Thoracic aorta (tissue), 2 donors: ENCODE data around the gene SS18. TPM values are rescaled to one million over a fixed set of nuclear protein-coding genes. Genes with fewer than 3 reads are reported as not detected.
A peak's percentile ranks its signal among the peaks of the same experiment; 100 is the strongest.

ENCODE experiments used
- ATAC-seq: fragments of 150-250 bp; one replicate; pipeline ENCODE4 v1.8.0; 2017; ENCODE audit warnings: low read depth; ENCODE audit not compliant: insufficient number of reproducible peaks, low FRiP score
- DNase-seq: peaks from one replicate; pipeline ENCODE4 v3.0.0-alpha.2; 2020; ENCODE audit warnings: low spot score
- H3K27ac ChIP-seq, 2 donors: fragments of 200-600 bp; sonication (generic); 1 replicate in 1 of 2; 2 replicates in 1 of 2; pipeline ENCODE4 v1.5.1; 2016; ENCODE audit warnings: mild to moderate bottlenecking in 2 of 2, moderate library complexity in 2 of 2
- H3K27me3 ChIP-seq: fragments of 200-600 bp; sonication (generic); replicated peaks from 2 replicates; pipeline ENCODE4 v1.6.0; 2016; ENCODE audit warnings: mild to moderate bottlenecking; ENCODE audit not compliant: insufficient read depth
- H3K36me3 ChIP-seq: fragments of 200-600 bp; sonication (generic); one replicate; pipeline ENCODE4 v1.5.1; 2016
- H3K4me1 ChIP-seq, 2 donors: fragments of 200-600 bp; sonication (generic); 1 replicate in 1 of 2; 2 replicates in 1 of 2; pipeline versions ENCODE4 v1.5.1 to v1.6.0; 2016; ENCODE audit warnings: low read depth in 2 of 2, mild to moderate bottlenecking in 1 of 2; ENCODE audit not compliant: control insufficient read depth in 1 of 2
- H3K4me3 ChIP-seq: fragments of 200-600 bp; sonication (generic); 2 replicates; pipeline ENCODE4 v1.5.1; 2016; ENCODE audit warnings: mild to moderate bottlenecking
- H3K9me3 ChIP-seq: fragments of 200-600 bp; sonication (generic); 2 replicates; pipeline ENCODE4 v1.5.1; 2016
- CTCF ChIP-seq: fragments of 200-600 bp; sonication (generic); IDR thresholded peaks from one replicate; pipeline ENCODE4 v1.5.1; 2019; ENCODE audit warnings: antibody characterized with exemption
- total RNA-seq, 2 donors: library from RNA; depleted of rRNA; stranded (reverse); fragments of >200 nt; gene quantifications; one replicate each; pipeline versions ENCODE4 v1.1.0 to v1.2.3, GENCODE V29; 2016

Gene SS18
- total RNA-seq, 2 donors from 2014 or later, result 85.0 to 118 TPM

GRCh38 chr18:26097563-26097962 is 7.2 kb upstream of the SS18 start:
- Histone ChIP-seq H3K36me3 (no peaks in the 10 kb centered on the region), H3K9me3 (no peaks in the 10 kb centered on the region), H3K4me1 (no peaks in the 10 kb centered on the region), H3K4me3 (no peak overlapping the region), H3K27me3 (no peaks in the 10 kb centered on the region), H3K27ac (no peak overlapping the region)
- TF ChIP-seq CTCF, result no peak
- DNase-seq, result no peak
- no peak for ATAC-seq

DNA sequence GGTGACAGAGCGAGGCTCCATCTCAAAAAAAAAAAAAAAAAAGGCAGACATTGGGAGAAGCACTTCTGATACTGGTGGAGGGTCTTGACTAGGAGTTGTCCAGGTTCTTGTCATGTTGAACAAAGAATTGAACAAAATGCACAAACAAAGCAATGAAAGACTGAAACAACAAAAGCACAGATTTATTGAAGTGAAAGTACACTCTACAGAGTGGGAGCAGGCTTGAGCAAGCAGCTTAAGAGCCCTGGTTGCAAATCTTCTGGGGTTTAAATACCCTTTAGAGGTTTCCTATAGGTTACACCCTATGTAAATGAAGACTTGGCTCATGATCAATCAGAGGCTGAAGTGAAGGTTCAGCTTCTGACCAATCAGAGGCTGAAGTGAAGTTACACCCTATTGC is 6.4 kb upstream of the SS18 start:
- no peak for TF ChIP-seq CTCF
- Histone ChIP-seq H3K4me3 (no peak overlapping the region), H3K27me3 (no peaks in the 10 kb centered on the region), H3K27ac (no peak overlapping the region), H3K36me3 (no peaks in the 10 kb centered on the region), H3K9me3 (no peaks in the 10 kb centered on the region), H3K4me1 (no peaks in the 10 kb centered on the region)
- no peak for ATAC-seq
- DNase-seq, result no peak

DNA sequence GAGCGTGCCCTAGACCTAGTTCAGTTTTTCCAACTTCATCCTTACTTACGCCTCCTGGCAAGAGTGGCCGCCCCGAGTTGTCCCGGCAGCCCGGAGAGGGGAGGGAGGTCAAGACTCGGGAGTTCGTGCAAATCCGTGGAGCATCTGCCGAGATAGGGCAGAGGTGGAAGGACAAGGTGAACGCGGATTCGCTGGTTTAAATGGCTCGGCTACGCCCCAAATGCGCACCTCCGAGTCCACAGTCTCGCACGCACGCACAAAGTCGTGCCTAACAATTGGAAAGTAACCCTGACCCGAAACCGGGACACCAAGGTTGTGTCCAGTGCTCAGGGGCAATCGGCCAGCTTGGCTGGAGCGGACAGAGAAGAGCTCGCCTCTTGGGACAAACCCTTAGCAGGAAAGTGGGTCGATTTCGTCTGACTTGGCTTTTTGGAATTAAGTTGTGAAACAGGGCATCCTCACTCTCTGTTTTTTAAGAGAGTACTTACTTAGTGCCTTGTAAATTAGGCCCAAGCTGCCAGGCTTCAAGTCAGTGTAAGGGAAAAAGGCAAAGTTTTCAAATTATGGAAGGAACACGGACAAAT is 726 bp upstream of the SS18 start:
- H3K4me3 ChIP-seq, result peak overlapping the region; percentile 99
- peak overlapping the region; percentile 99 for H3K27ac ChIP-seq
- H3K9me3 ChIP-seq, result no peaks in the 10 kb centered on the region
- H3K4me1 ChIP-seq, result peaks cover 17 to 19% of the 10 kb centered on the region in 2 donors
- H3K27me3 ChIP-seq, result no peaks in the 10 kb centered on the region
- no peak for TF ChIP-seq CTCF
- DNase-seq (peak; percentile 12), ATAC-seq (no peak)
- H3K36me3 ChIP-seq, result no peaks in the 10 kb centered on the region

- Histone ChIP-seq H3K4me1 (peaks cover 17 to 19% of the 10 kb centered on the region in 2 donors), H3K4me3 (peak overlapping the region; percentile 99), H3K9me3 (no peaks in the 10 kb centered on the region), H3K27me3 (no peaks in the 10 kb centered on the region), H3K36me3 (no peaks in the 10 kb centered on the region), H3K27ac (peak overlapping the region; percentile 99)
- DNase-seq (no peak), ATAC-seq (no peak)
- no peak for TF ChIP-seq CTCF
Measured at GRCh38 chr18:26089293-26090129, 902 bp downstream of the SS18 start.

DNA sequence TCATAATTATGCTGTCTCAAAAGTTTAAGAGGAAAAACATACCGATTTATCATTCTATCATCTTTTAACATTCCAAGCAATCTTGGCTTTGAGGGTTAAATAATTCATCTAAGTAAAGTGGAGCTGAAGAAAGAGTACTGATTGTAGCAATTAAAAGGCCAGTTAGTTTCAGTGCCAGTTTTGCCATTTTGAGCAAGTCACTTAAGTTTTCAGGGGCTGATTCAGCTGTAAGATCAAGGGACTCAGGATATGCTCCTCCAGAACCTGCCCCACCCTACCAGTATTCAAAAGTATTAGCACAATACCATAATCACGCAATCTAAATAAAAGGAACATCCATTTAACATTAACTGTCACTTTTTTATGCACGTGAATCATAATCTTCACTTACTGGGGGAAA is 1.9 kb downstream of the SS18 start:
- no peaks in the 10 kb centered on the region for H3K27me3 ChIP-seq
- no peak for TF ChIP-seq CTCF
- no peak overlapping the region for H3K27ac ChIP-seq
- peaks cover 17 to 19% of the 10 kb centered on the region in 2 donors for H3K4me1 ChIP-seq
- H3K36me3 ChIP-seq, result no peaks in the 10 kb centered on the region
- H3K9me3 ChIP-seq, result no peaks in the 10 kb centered on the region
- ATAC-seq, result no peak
- DNase-seq, result no peak
- peak overlapping the region; percentile 99 for H3K4me3 ChIP-seq
